H1 (cell line): Measurements from ENCODE around the gene MPPED2. TPM values are rescaled to one million over a fixed set of nuclear protein-coding genes. Genes with fewer than 3 reads are reported as not detected.

Experiments
- CREB1 ChIP-seq: IDR thresholded peaks from 2 replicates; pipeline ENCODE4 v1.6.1; 2012; ENCODE audit warnings: inconsistent platforms
- EGR1 ChIP-seq: IDR thresholded peaks from 2 replicates; pipeline ENCODE4 v1.6.1; 2011; ENCODE audit warnings: low read depth, low read length, borderline replicate concordance
- NRF1 ChIP-seq: IDR thresholded peaks from 2 replicates; pipeline ENCODE4 v1.6.1; 2011; ENCODE audit warnings: mild to moderate bottlenecking, low read depth, low read length, improper control_type of control experiment
- SAP30 ChIP-seq: fragments of 300-600 bp; sonication (generic); IDR thresholded peaks from 2 replicates; pipeline ENCODE4 v1.7.1; 2012; ENCODE audit warnings: low read length, moderate library complexity, mild to moderate bottlenecking, inconsistent platforms; ENCODE audit not compliant: insufficient read depth, insufficient replicate concordance
- SIN3A ChIP-seq, 2 experiments: IDR thresholded peaks in 1 of 2; conservative IDR thresholded peaks in 1 of 2; 2 replicates each; pipeline ENCODE4 v1.6.1; 2011 to 2012; ENCODE audit warnings: low read length in 2 of 2, improper control_type of control experiment in 1 of 2, low read depth in 1 of 2, mild to moderate bottlenecking in 1 of 2
- SRF ChIP-seq: IDR thresholded peaks from 2 replicates; pipeline ENCODE4 v1.6.1; 2011; ENCODE audit warnings: mild to moderate bottlenecking, low read depth, low read length, moderate library complexity
- polyA plus RNA-seq, 7 experiments: library from polyadenylated mRNA; depleted of rRNA in 3 of 7; stranded (reverse) in 5 of 7; unstranded in 2 of 7; fragments of >200 nt in 5 of 7; fragments of 200-250 nt in 2 of 7; gene quantifications; 1 replicate in 5 of 7; 2 replicates in 1 of 7; 4 replicates in 1 of 7; pipeline versions ENCODE4 v1.2.1 to v1.2.3, GENCODE V29; 2011 to 2013; ENCODE audit warnings: missing spikeins in 2 of 7, mixed read lengths in 2 of 7
- total RNA-seq: library from RNA; stranded (reverse); fragmentation: NEBNext Ultra II Directional; extraction: Animal tissue kit (Norgen Biotek cat#: 25700); gene quantifications from 2 replicates; pipeline ENCODE4 v1.2.1, GENCODE V29; 2021
- TF ChIP-seq, protein P1 (sequence below): IDR thresholded peaks from 2 replicates; pipeline ENCODE4 v1.6.1; 2011; ENCODE audit warnings: low read length, improper control_type of control experiment
- TF ChIP-seq, protein P2 (sequence below): fragments of 300-600 bp; sonication (generic); IDR thresholded peaks from 2 replicates; pipeline ENCODE4 v1.7.1; 2012; ENCODE audit warnings: low read length, moderate library complexity, mild to moderate bottlenecking, inconsistent platforms; ENCODE audit not compliant: insufficient replicate concordance
- TF ChIP-seq, protein P3 (sequence below): IDR thresholded peaks from 2 replicates; pipeline ENCODE4 v1.6.1; 2012; ENCODE audit warnings: low read length, inconsistent platforms

The MPPED2 gene
- total and polyA plus RNA-seq, 2 of the 8 experiments (the other 6 are each of a cell fraction or from before 2014, with no cell fraction given), result 1.3 to 3.5 TPM

DNA sequence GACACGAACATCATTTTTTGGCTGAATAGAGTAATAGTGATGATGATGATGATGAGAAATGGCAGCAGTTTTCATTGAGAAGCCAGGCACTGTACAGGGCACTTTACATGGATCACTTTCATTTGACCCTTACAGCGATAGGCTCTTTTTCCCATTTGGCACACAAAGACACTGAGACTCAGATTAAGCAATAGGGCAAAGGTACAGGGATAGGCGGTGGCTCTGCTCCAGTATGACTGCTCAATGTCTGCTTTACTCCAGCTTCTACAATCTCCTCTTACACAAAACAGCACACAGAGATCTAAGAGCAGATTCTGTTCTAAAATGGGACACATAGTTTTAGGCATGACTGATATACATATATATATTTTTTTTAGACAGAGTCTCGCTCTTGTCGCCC is 40.6 kb downstream of the MPPED2 start (continued):
- TF ChIP-seq, protein P1, sequence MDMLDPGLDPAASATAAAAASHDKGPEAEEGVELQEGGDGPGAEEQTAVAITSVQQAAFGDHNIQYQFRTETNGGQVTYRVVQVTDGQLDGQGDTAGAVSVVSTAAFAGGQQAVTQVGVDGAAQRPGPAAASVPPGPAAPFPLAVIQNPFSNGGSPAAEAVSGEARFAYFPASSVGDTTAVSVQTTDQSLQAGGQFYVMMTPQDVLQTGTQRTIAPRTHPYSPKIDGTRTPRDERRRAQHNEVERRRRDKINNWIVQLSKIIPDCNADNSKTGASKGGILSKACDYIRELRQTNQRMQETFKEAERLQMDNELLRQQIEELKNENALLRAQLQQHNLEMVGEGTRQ, result no peak
- TF ChIP-seq SIN3A (conservative IDR thresholded peaks at IDR 0.05 in 1 of 2, IDR thresholded peaks at IDR 0.05 in 1 of 2; ENCODE audit: low read depth in 1 of 2, low read length in 2 of 2), result no peak
- no peak for TF ChIP-seq NRF1
- no peak for TF ChIP-seq CREB1
- TF ChIP-seq, protein P2, sequence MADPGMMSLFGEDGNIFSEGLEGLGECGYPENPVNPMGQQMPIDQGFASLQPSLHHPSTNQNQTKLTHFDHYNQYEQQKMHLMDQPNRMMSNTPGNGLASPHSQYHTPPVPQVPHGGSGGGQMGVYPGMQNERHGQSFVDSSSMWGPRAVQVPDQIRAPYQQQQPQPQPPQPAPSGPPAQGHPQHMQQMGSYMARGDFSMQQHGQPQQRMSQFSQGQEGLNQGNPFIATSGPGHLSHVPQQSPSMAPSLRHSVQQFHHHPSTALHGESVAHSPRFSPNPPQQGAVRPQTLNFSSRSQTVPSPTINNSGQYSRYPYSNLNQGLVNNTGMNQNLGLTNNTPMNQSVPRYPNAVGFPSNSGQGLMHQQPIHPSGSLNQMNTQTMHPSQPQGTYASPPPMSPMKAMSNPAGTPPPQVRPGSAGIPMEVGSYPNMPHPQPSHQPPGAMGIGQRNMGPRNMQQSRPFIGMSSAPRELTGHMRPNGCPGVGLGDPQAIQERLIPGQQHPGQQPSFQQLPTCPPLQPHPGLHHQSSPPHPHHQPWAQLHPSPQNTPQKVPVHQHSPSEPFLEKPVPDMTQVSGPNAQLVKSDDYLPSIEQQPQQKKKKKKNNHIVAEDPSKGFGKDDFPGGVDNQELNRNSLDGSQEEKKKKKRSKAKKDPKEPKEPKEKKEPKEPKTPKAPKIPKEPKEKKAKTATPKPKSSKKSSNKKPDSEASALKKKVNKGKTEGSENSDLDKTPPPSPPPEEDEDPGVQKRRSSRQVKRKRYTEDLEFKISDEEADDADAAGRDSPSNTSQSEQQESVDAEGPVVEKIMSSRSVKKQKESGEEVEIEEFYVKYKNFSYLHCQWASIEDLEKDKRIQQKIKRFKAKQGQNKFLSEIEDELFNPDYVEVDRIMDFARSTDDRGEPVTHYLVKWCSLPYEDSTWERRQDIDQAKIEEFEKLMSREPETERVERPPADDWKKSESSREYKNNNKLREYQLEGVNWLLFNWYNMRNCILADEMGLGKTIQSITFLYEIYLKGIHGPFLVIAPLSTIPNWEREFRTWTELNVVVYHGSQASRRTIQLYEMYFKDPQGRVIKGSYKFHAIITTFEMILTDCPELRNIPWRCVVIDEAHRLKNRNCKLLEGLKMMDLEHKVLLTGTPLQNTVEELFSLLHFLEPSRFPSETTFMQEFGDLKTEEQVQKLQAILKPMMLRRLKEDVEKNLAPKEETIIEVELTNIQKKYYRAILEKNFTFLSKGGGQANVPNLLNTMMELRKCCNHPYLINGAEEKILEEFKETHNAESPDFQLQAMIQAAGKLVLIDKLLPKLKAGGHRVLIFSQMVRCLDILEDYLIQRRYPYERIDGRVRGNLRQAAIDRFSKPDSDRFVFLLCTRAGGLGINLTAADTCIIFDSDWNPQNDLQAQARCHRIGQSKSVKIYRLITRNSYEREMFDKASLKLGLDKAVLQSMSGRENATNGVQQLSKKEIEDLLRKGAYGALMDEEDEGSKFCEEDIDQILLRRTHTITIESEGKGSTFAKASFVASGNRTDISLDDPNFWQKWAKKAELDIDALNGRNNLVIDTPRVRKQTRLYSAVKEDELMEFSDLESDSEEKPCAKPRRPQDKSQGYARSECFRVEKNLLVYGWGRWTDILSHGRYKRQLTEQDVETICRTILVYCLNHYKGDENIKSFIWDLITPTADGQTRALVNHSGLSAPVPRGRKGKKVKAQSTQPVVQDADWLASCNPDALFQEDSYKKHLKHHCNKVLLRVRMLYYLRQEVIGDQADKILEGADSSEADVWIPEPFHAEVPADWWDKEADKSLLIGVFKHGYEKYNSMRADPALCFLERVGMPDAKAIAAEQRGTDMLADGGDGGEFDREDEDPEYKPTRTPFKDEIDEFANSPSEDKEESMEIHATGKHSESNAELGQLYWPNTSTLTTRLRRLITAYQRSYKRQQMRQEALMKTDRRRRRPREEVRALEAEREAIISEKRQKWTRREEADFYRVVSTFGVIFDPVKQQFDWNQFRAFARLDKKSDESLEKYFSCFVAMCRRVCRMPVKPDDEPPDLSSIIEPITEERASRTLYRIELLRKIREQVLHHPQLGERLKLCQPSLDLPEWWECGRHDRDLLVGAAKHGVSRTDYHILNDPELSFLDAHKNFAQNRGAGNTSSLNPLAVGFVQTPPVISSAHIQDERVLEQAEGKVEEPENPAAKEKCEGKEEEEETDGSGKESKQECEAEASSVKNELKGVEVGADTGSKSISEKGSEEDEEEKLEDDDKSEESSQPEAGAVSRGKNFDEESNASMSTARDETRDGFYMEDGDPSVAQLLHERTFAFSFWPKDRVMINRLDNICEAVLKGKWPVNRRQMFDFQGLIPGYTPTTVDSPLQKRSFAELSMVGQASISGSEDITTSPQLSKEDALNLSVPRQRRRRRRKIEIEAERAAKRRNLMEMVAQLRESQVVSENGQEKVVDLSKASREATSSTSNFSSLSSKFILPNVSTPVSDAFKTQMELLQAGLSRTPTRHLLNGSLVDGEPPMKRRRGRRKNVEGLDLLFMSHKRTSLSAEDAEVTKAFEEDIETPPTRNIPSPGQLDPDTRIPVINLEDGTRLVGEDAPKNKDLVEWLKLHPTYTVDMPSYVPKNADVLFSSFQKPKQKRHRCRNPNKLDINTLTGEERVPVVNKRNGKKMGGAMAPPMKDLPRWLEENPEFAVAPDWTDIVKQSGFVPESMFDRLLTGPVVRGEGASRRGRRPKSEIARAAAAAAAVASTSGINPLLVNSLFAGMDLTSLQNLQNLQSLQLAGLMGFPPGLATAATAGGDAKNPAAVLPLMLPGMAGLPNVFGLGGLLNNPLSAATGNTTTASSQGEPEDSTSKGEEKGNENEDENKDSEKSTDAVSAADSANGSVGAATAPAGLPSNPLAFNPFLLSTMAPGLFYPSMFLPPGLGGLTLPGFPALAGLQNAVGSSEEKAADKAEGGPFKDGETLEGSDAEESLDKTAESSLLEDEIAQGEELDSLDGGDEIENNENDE, result no peak
- TF ChIP-seq, protein P3, sequence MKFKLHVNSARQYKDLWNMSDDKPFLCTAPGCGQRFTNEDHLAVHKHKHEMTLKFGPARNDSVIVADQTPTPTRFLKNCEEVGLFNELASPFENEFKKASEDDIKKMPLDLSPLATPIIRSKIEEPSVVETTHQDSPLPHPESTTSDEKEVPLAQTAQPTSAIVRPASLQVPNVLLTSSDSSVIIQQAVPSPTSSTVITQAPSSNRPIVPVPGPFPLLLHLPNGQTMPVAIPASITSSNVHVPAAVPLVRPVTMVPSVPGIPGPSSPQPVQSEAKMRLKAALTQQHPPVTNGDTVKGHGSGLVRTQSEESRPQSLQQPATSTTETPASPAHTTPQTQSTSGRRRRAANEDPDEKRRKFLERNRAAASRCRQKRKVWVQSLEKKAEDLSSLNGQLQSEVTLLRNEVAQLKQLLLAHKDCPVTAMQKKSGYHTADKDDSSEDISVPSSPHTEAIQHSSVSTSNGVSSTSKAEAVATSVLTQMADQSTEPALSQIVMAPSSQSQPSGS, result no peak
- no peak for TF ChIP-seq SAP30
- no peak for TF ChIP-seq SRF
- no peak for TF ChIP-seq EGR1
